Activated gamma-delta T cell treated with Interleukin-2 at 50 U/mL for 16 hours (primary cell): ENCODE data around the gene SDR42E2.
"Not testable (repeated sequence)": the region's sequence is repeated elsewhere in the genome, so short reads cannot be mapped to it uniquely, and the experiment has no call there.

ENCODE experiments used
- DNase-seq: peaks from one replicate; pipeline ENCODE4 v3.0.0-alpha.2; 2020

SDR42E2 gene

GRCh38 chr16:22161999-22162655, at the start of gene SDR42E2:
SDR42E2 (plus strand) TSS chr16:22162506; CDS start chr16:22165583, 3,077 bp downstream.
- peak; percentile 28 for DNase-seq

GRCh38 chr16:22116095-22116700, 46.1 kb upstream of the SDR42E2 start:
- no peak for DNase-seq

GRCh38 chr16:22117609-22118008, 44.7 kb upstream of the SDR42E2 start:
- DNase-seq = no peak

GRCh38 chr16:22120440-22120839, 41.9 kb upstream of the SDR42E2 start:
- DNase-seq = no peak

- DNase-seq = no peak
Observed at GRCh38 chr16:22122239-22122638, 40.1 kb upstream of the SDR42E2 start.

- DNase-seq = no peak
Observed at GRCh38 chr16:22123146-22123545, 39.2 kb upstream of the SDR42E2 start.

- no peak for DNase-seq
Observed at GRCh38 chr16:22123759-22124490, 38.4 kb upstream of the SDR42E2 start.

- no peak for DNase-seq
Observed at GRCh38 chr16:22124583-22125284, 37.6 kb upstream of the SDR42E2 start.

GRCh38 chr16:22126037-22126558, 36.2 kb upstream of the SDR42E2 start:
- no peak for DNase-seq

GRCh38 chr16:22128537-22128936, 33.8 kb upstream of the SDR42E2 start:
- not testable (repeated sequence) for DNase-seq

- no peak for DNase-seq
Observed at GRCh38 chr16:22130528-22130927, 31.8 kb upstream of the SDR42E2 start.

GRCh38 chr16:22132801-22133200, 29.5 kb upstream of the SDR42E2 start:
- no peak for DNase-seq

GRCh38 chr16:22138482-22138881, 23.8 kb upstream of the SDR42E2 start:
- DNase-seq = no peak

- no peak for DNase-seq
Observed at GRCh38 chr16:22139008-22139407, 23.3 kb upstream of the SDR42E2 start.

GRCh38 chr16:22139732-22140131, 22.6 kb upstream of the SDR42E2 start:
- DNase-seq = no peak

GRCh38 chr16:22141767-22142166, 20.5 kb upstream of the SDR42E2 start:
- DNase-seq = no peak

GRCh38 chr16:22144520-22144919, 17.8 kb upstream of the SDR42E2 start:
- DNase-seq = no peak

GRCh38 chr16:22147853-22148252, 14.5 kb upstream of the SDR42E2 start:
- no peak for DNase-seq

- DNase-seq = no peak
Observed at GRCh38 chr16:22151246-22151998, 10.9 kb upstream of the SDR42E2 start.

- no peak for DNase-seq
Observed at GRCh38 chr16:22152316-22152715, 10.0 kb upstream of the SDR42E2 start.

GRCh38 chr16:22153078-22153477, 9.2 kb upstream of the SDR42E2 start:
- DNase-seq = not testable (repeated sequence)

- no peak for DNase-seq
Observed at GRCh38 chr16:22161401-22161800, 905 bp upstream of the SDR42E2 start.

- no peak for DNase-seq
Observed at GRCh38 chr16:22162656-22163009, 327 bp downstream of the SDR42E2 start.
